Trophoblast cell (in vitro differentiated cells and primary cell): ENCODE results near the gene SLC22A1.

Source experiments
- DNase-seq, 2 donors: peaks; one replicate each; pipeline ENCODE4 v3.0.0-alpha.2; 2016
- H2AFZ ChIP-seq: 2 replicates; pipeline ENCODE4 v1.6.1; 2013; ENCODE audit warnings: low read length, moderate library complexity, mild to moderate bottlenecking; ENCODE audit not compliant: insufficient read depth, poor library complexity
- H2AK5ac ChIP-seq: 2 replicates; pipeline ENCODE4 v1.6.1; 2013; ENCODE audit warnings: mild to moderate bottlenecking, low read length
- H2BK120ac ChIP-seq: 2 replicates; pipeline ENCODE4 v1.6.1; 2013; ENCODE audit warnings: low read length, mild to moderate bottlenecking, moderate library complexity; ENCODE audit not compliant: insufficient read depth, poor library complexity
- H2BK12ac ChIP-seq: 2 replicates; pipeline ENCODE4 v1.6.1; 2013; ENCODE audit warnings: mild to moderate bottlenecking, low read length, moderate library complexity
- H2BK5ac ChIP-seq: 2 replicates; pipeline ENCODE4 v1.6.1; 2013; ENCODE audit warnings: low read length, low read depth, moderate library complexity, mild to moderate bottlenecking; ENCODE audit not compliant: poor library complexity
- H3K14ac ChIP-seq: 2 replicates; pipeline ENCODE4 v1.6.1; 2013; ENCODE audit warnings: mild to moderate bottlenecking, low read length
- H3K18ac ChIP-seq: 2 replicates; pipeline ENCODE4 v1.6.1; 2013; ENCODE audit warnings: mild to moderate bottlenecking, low read length
- H3K23ac ChIP-seq: 2 replicates; pipeline ENCODE4 v1.6.1; 2013; ENCODE audit warnings: low read length
- H3K27ac ChIP-seq: 2 replicates; pipeline ENCODE4 v1.5.1; 2013; ENCODE audit warnings: low read depth, mild to moderate bottlenecking, inconsistent platforms, low read length, moderate library complexity
- H3K27me3 ChIP-seq: 2 replicates; pipeline ENCODE4 v1.6.1; 2013; ENCODE audit warnings: inconsistent platforms, mild to moderate bottlenecking, low read length, moderate library complexity; ENCODE audit not compliant: insufficient read depth
- H3K36me3 ChIP-seq, 2 experiments: 1 replicate in 1 of 2; 2 replicates in 1 of 2; pipeline ENCODE4 v1.6.1; 2013; ENCODE audit warnings: low read length in 2 of 2, mild to moderate bottlenecking in 2 of 2, moderate library complexity in 1 of 2; ENCODE audit not compliant: insufficient read depth in 2 of 2, control insufficient read depth in 1 of 2
- H3K4ac ChIP-seq: 2 replicates; pipeline ENCODE4 v1.6.1; 2013; ENCODE audit warnings: low read depth, mild to moderate bottlenecking, low read length, moderate library complexity
- H3K4me1 ChIP-seq, 2 experiments: 1 replicate in 1 of 2; 2 replicates in 1 of 2; pipeline ENCODE4 v1.6.1; 2013; ENCODE audit warnings: low read length in 2 of 2, mild to moderate bottlenecking in 2 of 2, moderate library complexity in 1 of 2; ENCODE audit not compliant: insufficient read depth in 2 of 2, control insufficient read depth in 1 of 2
- H3K4me2 ChIP-seq: 2 replicates; pipeline ENCODE4 v1.6.1; 2013; ENCODE audit warnings: inconsistent platforms, mild to moderate bottlenecking, low read length, moderate library complexity
- H3K4me3 ChIP-seq: 2 replicates; pipeline ENCODE4 v1.5.1; 2013; ENCODE audit warnings: mild to moderate bottlenecking, low read depth, low read length, inconsistent platforms
- H3K79me1 ChIP-seq: one replicate; pipeline ENCODE4 v1.6.1; 2013; ENCODE audit warnings: low read length
- H3K79me2 ChIP-seq: 2 replicates; pipeline ENCODE4 v1.6.1; 2013; ENCODE audit warnings: low read length, mild to moderate bottlenecking; ENCODE audit not compliant: control insufficient read depth, insufficient read depth, poor library complexity
- H3K9ac ChIP-seq: 2 replicates; pipeline ENCODE4 v1.6.1; 2013; ENCODE audit warnings: mild to moderate bottlenecking, low read length
- H3K9me3 ChIP-seq: 2 replicates; pipeline ENCODE4 v1.6.1; 2013; ENCODE audit warnings: low read depth, mild to moderate bottlenecking, control low read depth, inconsistent platforms, low read length; ENCODE audit not compliant: insufficient read depth
- H4K12ac ChIP-seq: 2 replicates; pipeline ENCODE4 v1.6.1; 2013; ENCODE audit warnings: low read depth, mild to moderate bottlenecking, low read length, moderate library complexity
- H4K8ac ChIP-seq: 2 replicates; pipeline ENCODE4 v1.6.1; 2013; ENCODE audit warnings: low read depth, mild to moderate bottlenecking, low read length, moderate library complexity
- H4K91ac ChIP-seq: one replicate; pipeline ENCODE4 v1.6.1; 2013; ENCODE audit warnings: low read depth, mild to moderate bottlenecking, low read length, moderate library complexity
- WGBS: extraction: QIAGEN DNeasy Blood & Tissue Kit; methylation state at CpG from one replicate; pipeline ENCODE4 v1.1.7; 2013; ENCODE audit warnings: missing lambda C conversion rate; ENCODE audit not compliant: insufficient read length, insufficient coverage; ENCODE audit errors: extremely low coverage; 5-methylcytosine and 5-hydroxymethylcytosine counted together

Gene SLC22A1

DNA sequence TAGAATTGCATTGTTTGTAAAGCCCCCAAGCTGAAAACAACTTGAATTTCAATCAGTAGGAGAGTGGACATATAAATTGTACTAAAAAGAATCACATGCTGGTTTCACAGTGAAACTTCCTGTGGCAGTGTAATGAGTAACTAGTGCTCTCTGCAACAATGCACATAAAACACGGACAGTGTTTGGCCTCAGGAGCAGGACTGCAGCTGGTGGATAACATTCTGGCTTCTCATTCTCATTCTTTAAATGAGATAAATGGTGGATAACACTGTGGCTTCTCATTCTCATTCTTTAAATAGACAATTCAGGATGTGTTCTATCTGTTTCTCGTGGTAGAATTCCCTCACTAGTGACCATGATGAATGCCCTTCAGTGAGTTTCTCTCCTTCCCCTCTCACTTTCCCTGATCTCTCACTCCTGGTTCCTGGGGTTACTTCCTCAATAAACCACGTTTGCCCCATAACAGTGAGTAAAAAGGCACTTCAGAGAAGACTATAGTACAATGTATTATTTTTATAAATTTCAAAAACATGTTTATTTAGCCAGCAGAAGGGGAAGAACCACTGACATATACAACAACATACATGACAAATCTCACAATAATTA, 77.1 kb downstream of the SLC22A1 start:
- Histone ChIP-seq H4K91ac (no peak overlapping the region), H3K4me3 (no peak overlapping the region), H3K79me1 (no peaks in the 10 kb centered on the region), H3K79me2 (no peaks in the 10 kb centered on the region), H3K14ac (no peak overlapping the region), H3K9ac (no peak overlapping the region), H3K9me3 (peaks cover 1% of the 10 kb centered on the region), H2AK5ac (no peak overlapping the region), H2BK5ac (no peak overlapping the region), H2BK120ac (no peak overlapping the region), H3K27ac (no peak overlapping the region), H2AFZ (no peak overlapping the region), H3K4me1 (peaks cover 0 to 6% of the 10 kb centered on the region in 2 experiments), H3K4ac (no peak overlapping the region), H3K27me3 (no peaks in the 10 kb centered on the region), H4K12ac (no peak overlapping the region), H4K8ac (no peak overlapping the region), H3K4me2 (no peak overlapping the region), H3K36me3 (no peaks in the 10 kb centered on the region), H3K18ac (no peak overlapping the region), H3K23ac (no peak overlapping the region), H2BK12ac (no peak overlapping the region)
- WGBS: no CpG with 5 or more reads among the region's 3 CpGs
- peak in 1 of 2 donors; percentile 42 for DNase-seq

DNA sequence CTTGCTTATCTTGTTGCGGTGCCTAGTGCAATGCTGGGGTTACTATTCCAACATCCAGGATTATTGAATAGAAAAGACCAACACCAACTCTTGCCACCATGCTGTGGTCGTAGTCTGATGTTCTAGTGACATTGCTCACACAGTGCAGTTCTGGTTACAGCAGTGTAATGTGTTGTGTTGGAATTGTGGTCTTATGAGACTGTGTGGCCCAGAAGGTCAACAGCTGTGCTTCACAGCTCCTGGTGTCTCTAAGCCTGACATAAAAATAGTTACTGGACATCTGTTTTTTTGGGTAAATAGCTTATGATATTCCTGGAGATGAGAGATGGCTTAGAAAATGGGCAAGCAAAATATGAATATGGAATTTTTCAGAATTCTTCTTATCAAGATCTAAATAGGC, 79.4 kb downstream of the SLC22A1 start:
- Histone ChIP-seq H3K36me3 (no peaks in the 10 kb centered on the region), H3K4me3 (no peak overlapping the region), H3K9me3 (peaks cover 1% of the 10 kb centered on the region), H2BK12ac (no peak overlapping the region), H4K8ac (no peak overlapping the region), H3K27me3 (no peaks in the 10 kb centered on the region), H3K23ac (no peak overlapping the region), H3K4ac (no peak overlapping the region), H3K4me2 (no peak overlapping the region), H2BK120ac (no peak overlapping the region), H3K27ac (no peak overlapping the region), H3K18ac (no peak overlapping the region), H2BK5ac (no peak overlapping the region), H3K4me1 (peaks cover 0 to 6% of the 10 kb centered on the region in 2 experiments), H4K12ac (no peak overlapping the region), H2AK5ac (no peak overlapping the region), H3K79me2 (no peaks in the 10 kb centered on the region), H3K79me1 (no peaks in the 10 kb centered on the region), H3K14ac (no peak overlapping the region), H3K9ac (no peak overlapping the region), H4K91ac (no peak overlapping the region), H2AFZ (no peak overlapping the region)
- no CpG with 5 or more reads among the region's 2 CpGs for WGBS
- DNase-seq: no peak

DNA sequence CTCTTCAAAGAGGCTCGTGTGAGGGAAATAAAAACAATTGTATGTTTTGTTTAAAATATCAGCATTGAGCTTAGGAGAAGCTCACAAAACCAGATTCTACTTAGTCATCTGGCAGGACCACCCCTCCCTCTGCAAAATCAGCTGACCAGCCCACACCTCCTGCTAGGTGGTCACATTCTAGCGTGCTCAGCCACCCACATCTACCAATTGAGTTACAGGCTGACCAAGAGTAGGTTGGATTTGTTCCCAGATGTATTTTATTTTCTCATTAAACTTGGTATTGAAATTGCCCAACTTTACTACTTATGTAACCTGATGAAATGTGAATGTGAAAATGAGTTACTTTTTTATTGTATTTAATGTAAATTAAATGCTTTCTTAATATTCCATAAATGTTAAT, 80.8 kb downstream of the SLC22A1 start:
- Histone ChIP-seq H4K12ac (no peak overlapping the region), H3K27me3 (no peaks in the 10 kb centered on the region), H4K91ac (no peak overlapping the region), H3K36me3 (no peaks in the 10 kb centered on the region), H3K4ac (no peak overlapping the region), H2BK12ac (no peak overlapping the region), H3K79me2 (no peaks in the 10 kb centered on the region), H2BK5ac (no peak overlapping the region), H3K18ac (no peak overlapping the region), H3K4me2 (no peak overlapping the region), H3K23ac (no peak overlapping the region), H3K79me1 (no peaks in the 10 kb centered on the region), H3K4me3 (no peak overlapping the region), H3K14ac (no peak overlapping the region), H2AFZ (no peak overlapping the region), H2BK120ac (no peak overlapping the region), H2AK5ac (no peak overlapping the region), H3K4me1 (peaks cover 0 to 6% of the 10 kb centered on the region in 2 experiments), H3K9me3 (peaks cover 4% of the 10 kb centered on the region), H3K27ac (no peak overlapping the region), H3K9ac (no peak overlapping the region), H4K8ac (no peak overlapping the region)
- DNase-seq: no peak
- no CpG with 5 or more reads among the region's 2 CpGs for WGBS

DNA sequence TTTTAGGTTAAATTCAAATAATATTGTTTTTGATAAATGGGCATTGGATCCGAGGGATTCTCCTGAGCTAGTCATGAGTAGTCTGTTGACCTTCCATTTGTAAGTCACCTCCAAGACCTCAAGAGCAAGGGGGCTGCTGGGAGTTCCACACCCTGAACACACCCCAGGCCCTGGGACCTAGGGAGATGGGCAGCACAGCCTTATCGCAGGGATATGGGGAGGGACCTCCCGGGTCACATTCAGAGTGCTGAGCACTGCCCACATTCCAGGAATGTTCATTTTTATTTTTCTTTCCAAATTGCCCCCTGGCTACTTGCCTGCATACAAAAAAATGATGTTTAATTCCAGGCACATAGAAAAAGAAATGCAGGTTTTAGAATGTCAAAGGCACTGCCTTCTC, 81.5 kb downstream of the SLC22A1 start:
- Histone ChIP-seq H3K79me1 (no peaks in the 10 kb centered on the region), H3K23ac (no peak overlapping the region), H3K27ac (no peak overlapping the region), H3K9me3 (peaks cover 4% of the 10 kb centered on the region), H3K36me3 (no peaks in the 10 kb centered on the region), H3K4me3 (no peak overlapping the region), H4K8ac (no peak overlapping the region), H3K79me2 (no peaks in the 10 kb centered on the region), H3K18ac (no peak overlapping the region), H2BK12ac (no peak overlapping the region), H2BK5ac (no peak overlapping the region), H4K12ac (no peak overlapping the region), H3K4me2 (no peak overlapping the region), H3K9ac (no peak overlapping the region), H4K91ac (no peak overlapping the region), H2AK5ac (no peak overlapping the region), H3K14ac (no peak overlapping the region), H3K27me3 (no peaks in the 10 kb centered on the region), H3K4ac (no peak overlapping the region), H3K4me1 (peaks cover 0 to 6% of the 10 kb centered on the region in 2 experiments), H2BK120ac (no peak overlapping the region), H2AFZ (no peak overlapping the region)
- WGBS: no CpG with 5 or more reads among the region's 3 CpGs
- DNase-seq: no peak
